GM20000 (cell line): ENCODE measurements around the gene SUZ12.
"Not testable (repeated sequence)": the region's sequence is repeated elsewhere in the genome, so short reads cannot be mapped to it uniquely, and the experiment has no call there.

ENCODE experiments used
- DNase-seq: peaks from one replicate; pipeline ENCODE4 v3.0.0; 2012; ENCODE audit warnings: low spot score
- TF ChIP-seq, protein P1 (sequence below): IDR thresholded peaks from 2 replicates; pipeline ENCODE4 v1.5.1; 2012; ENCODE audit warnings: mild to moderate bottlenecking, control low read depth; ENCODE audit errors: extremely low read depth, missing control alignments

The SUZ12 gene

DNA sequence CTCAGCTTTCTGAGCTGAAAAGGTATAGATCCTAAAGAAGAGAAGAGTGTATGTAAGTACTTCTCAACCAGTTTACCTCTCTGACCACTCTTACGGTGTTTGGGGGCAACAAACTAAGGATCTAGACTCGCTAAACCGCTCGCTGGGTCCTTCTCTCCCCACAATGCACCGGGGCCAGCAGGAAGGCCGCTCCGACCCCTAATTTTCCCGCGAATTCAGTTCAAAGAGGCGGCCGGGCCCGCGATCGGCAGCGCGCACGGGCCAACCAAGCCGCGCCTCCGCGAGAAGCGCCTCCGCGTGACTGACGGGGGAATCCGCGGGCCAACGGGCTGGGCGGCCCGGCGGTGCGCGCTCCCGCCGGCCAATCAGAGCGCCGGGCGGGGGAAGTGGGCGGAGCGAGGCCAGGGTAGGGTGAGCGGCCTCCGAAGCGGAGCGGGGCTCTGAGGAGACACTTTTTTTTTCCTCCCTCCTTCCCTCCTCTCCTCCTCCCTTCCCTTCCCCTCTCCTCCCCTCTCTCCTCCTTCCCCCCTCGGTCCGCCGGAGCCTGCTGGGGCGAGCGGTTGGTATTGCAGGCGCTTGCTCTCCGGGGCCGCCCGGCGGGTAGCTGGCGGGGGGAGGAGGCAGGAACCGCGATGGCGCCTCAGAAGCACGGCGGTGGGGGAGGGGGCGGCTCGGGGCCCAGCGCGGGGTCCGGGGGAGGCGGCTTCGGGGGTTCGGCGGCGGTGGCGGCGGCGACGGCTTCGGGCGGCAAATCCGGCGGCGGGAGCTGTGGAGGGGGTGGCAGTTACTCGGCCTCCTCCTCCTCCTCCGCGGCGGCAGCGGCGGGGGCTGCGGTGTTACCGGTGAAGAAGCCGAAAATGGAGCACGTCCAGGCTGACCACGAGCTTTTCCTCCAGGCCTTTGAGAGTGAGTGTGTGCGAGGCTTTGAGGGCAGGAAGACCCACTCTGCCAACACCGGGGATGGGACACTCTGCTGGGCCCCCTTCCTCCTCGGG lies at the start of gene SUZ12:
Gene SUZ12 (plus strand): TSS at position 393 of the 995 bp plus-strand sequence. CDS start 240 bp downstream, at position 633.
- peak; percentile 57 for DNase-seq

DNA sequence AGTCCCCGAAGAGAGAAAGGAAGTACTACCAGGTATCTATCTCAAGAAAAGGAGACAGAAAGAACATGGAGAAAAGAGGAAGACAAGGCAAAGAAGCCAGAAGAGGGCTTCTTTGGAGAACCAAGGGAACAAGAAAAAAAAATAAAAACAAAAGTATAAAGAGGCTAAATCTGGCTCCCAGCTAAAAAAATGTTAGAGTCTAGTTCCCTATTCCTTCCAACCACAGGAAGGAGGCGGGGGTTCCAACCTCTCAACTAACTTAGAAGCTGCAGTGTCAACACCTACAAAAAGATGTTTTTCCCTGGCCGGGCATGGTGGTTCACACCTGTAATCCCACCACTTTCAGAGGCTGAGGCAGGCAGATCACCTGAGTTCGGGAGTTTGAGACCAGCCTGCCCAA lies 48.7 kb upstream of the SUZ12 start:
- TF ChIP-seq, protein P1, sequence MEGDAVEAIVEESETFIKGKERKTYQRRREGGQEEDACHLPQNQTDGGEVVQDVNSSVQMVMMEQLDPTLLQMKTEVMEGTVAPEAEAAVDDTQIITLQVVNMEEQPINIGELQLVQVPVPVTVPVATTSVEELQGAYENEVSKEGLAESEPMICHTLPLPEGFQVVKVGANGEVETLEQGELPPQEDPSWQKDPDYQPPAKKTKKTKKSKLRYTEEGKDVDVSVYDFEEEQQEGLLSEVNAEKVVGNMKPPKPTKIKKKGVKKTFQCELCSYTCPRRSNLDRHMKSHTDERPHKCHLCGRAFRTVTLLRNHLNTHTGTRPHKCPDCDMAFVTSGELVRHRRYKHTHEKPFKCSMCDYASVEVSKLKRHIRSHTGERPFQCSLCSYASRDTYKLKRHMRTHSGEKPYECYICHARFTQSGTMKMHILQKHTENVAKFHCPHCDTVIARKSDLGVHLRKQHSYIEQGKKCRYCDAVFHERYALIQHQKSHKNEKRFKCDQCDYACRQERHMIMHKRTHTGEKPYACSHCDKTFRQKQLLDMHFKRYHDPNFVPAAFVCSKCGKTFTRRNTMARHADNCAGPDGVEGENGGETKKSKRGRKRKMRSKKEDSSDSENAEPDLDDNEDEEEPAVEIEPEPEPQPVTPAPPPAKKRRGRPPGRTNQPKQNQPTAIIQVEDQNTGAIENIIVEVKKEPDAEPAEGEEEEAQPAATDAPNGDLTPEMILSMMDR, result no peak
- DNase-seq, result peak; percentile 21

DNA sequence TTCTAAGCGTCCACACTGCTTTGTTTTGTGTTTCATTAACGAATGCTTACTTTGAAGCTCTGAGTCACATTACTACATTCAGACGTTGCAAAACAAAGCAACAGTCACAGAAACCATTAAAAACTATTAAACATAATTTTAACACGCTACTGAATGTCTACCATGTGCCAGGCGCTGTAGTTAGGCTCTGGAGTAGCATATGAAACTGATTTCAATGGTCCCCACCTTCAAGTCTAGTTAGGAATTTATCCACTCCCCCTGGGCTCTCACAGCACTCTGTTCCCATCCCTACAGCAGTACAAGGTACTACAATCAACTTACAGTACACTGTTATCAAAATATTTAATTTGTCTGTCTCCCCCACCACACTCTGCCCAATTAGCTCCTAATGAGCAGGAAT lies 35.9 kb upstream of the SUZ12 start:
- TF ChIP-seq, protein P1, result no peak
- no peak for DNase-seq

DNA sequence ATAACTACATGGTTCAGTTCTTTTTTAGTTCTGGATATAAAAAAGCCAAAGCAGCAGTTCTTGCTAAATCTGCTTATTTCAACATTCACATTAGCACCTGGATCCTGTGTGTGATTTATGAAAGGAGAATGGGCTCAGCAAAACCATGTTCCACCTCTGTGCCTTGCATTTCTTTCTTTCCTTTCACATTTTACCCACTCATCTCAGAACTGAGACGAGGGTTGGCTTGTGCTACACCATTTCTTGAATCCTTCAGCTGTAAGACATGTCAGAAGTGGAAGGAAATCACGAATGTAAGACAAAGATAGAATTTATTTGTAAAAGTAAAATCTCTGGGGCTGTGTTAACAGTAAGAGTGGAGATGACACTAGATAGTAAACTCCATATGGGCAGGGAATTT lies 34.1 kb upstream of the SUZ12 start:
- DNase-seq, result no peak
- TF ChIP-seq, protein P1, result no peak

DNA sequence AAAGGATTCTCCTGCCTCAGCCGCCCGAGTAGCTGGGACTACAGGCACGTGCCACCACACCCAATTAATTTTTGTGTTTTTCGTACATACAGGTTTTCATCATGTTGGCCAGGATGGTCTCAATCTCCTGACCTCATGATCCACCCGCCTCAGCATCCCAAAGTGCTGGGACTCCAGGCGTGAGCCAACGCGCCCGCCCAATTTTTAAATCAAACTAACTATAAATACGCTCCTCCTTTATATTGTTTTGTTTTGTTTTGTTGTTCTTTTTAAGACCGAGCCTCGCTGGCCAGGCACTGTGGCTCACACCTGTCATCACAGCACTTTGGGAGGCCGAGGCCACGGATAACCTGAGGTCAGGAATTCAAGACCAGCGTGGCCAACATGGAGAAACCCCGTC lies 33.4 kb upstream of the SUZ12 start:
- no peak for DNase-seq
- TF ChIP-seq, protein P1, result no peak

DNA sequence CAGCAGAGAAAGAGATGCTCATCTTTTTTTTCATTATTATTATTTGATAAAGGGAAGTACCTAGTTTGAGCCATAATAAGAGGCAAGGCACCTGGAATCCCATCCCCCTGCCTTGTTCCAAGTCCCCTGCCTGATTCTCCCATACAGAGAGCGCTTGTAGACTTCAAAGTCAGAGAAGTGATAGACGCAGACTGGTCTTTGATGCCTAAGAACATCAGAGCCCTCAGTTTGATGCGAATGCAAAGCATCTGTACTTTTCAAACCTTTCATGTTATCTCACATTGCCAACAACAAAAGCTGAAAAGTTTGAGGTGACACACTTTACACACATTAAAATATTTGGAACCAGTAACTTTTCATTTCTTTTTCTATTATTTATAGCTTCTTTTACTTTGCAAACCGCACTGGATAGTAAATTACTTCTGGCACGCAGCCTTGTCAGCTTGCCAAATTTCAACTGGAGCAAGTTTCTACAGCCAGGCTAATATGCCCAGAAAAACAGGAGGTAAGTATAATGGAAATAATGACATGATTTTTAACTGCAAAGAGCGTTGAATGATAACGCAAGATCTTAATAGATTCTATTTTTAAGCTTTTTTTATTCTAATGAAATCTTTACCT lies 29.4 kb upstream of the SUZ12 start:
- TF ChIP-seq, protein P1, result no peak
- DNase-seq, result no peak

DNA sequence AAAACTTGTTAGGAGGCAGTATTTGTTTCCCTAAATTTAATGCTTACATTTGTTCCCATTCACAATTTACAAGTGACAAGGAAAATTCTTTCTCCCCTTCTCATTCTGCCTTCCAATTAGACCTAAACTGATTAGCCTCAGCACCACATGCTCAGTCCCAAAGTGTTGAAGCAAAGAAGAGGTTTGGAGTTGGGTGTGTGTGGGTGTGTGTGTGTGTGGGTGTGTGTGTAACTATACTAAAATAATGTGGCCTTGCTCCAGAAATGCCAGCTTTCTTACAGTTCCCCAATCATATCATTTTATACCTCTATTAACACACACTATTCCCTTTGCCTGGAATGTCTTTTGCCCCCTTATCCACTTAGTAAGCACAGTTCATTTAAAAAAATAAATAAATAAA lies 28.4 kb upstream of the SUZ12 start:
- TF ChIP-seq, protein P1, result no peak
- no peak for DNase-seq

DNA sequence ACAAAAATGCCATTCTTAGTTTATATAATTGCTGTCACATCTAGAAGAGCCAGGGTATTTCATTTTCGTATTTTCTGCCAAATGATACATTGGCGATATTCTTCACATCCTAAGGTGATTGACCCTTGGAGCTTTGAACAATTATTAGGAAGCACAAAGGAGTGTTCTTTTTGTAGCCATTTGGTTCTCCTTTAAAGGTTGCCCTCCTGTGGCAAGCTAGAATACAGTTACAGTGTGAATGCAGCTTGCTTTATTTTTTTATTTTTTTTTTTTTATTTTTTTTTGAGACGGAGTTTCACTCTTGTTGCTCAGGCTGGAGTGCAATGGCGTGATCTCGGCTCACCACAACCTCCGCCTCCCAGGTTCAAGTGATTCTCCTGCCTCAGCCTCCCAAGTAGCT lies 24.1 kb upstream of the SUZ12 start:
- DNase-seq, result not testable (repeated sequence)
